Skeletal muscle cell (primary cell): ENCODE measurements around the gene FKBP14.
A peak's percentile ranks its signal among the peaks of the same experiment; 100 is the strongest.
"Not testable (repeated sequence)": the region's sequence is repeated elsewhere in the genome, so short reads cannot be mapped to it uniquely, and the experiment has no call there.

ENCODE experiments used
- DNase-seq: peaks from one replicate; pipeline ENCODE4 v3.0.0-alpha.2; 2010; ENCODE audit warnings: low read depth
- H3K4me3 ChIP-seq: 2 replicates; pipeline ENCODE4 v1.5.1; 2011; ENCODE audit warnings: low read depth, mild to moderate bottlenecking, control low read depth, low read length, moderate library complexity

FKBP14 gene

DNA sequence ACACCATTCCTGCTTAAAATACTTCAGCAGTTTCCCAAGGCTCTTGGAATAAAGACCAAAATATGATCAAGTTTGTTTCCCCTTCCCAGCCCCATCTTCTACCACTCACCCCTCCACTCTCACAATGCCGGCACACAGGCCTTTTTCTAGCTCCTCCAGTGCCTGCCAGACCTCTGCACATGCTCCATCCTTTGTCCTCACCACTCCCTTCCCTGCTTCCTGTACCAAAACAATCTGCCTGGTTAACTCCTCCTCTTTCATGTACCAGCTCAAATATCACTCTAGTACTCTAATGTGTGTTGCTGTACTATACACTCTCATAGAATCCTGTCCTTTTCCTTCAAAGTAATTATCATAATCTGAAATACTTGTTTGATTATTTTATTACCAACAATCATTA lies 56.3 kb downstream of the FKBP14 start:
- H3K4me3 ChIP-seq, result no peak overlapping the region
- DNase-seq, result no peak

DNA sequence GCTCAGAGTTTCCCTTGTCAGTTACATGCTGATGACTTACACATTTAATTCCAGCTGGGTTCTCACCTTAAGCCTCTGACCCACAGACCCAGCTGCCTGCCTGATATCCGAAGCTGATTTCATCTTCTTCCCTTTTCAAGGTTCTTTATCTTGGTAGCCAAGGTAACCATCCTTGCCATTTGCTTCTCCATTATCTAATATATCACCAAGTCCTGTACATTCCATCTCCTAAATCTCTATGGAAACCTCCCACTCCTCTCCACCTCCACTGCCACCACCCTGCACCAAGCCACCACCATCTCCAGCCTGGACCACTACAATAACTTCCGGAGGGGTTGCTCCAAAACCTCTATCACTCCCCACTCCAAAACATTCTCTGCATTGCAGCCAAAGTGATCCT lies 56.8 kb downstream of the FKBP14 start:
- H3K4me3 ChIP-seq, result no peak overlapping the region
- DNase-seq, result no peak

DNA sequence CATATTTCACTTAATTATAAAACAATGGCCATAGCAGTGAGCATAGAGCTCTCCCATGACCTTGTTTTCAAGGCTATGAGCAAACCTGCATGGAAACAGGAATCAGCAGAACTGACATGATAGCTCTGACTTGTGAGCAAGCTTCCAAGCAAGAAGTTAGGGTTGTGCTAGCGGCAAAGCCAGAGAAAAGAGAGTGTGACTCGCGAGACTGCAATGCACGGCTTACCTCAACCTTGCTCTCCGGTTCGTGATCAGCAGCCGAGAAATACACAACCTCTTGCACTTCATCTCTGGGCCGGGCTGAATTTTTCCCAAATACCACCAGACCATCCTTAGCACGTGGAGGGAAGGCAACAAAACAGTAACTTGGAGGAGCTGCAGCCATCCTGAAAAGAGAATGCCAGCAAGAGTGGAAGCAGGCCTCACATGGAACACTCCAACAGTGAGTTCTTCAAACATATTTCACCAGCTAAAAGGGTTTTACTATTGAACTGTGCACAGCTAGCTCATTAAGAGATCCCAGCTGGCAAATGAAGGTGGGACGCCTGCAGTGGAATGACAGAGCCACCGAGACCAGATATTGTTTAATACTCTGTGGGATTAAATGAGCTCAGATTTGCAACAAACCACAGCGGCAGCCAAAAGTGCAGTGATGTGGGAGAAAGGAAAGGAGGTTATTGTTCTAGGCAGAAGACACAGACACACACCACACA lies 57.7 kb downstream of the FKBP14 start:
- no peak overlapping the region for H3K4me3 ChIP-seq
- peak; percentile 50 for DNase-seq

DNA sequence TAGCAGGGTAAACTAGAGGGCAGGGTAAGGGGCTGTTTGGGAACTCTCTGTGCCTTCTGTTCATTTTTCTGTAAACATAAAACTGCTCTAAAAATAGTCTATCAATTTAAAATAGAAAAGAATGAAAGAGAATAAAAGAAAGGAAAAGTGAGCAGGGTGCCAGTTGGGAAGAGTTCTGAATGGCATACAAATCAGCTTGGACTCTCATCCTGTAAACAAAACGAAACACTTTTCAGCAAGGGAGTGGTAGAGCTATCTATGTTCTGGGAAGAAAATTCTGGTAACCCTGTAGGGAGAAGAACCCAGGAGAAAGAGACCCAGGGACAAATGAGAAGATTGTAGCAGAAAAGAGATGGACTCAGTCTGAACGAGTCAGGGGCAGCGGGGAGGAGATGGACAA lies 61.5 kb downstream of the FKBP14 start:
- no peak for DNase-seq
- H3K4me3 ChIP-seq, result no peak overlapping the region

DNA sequence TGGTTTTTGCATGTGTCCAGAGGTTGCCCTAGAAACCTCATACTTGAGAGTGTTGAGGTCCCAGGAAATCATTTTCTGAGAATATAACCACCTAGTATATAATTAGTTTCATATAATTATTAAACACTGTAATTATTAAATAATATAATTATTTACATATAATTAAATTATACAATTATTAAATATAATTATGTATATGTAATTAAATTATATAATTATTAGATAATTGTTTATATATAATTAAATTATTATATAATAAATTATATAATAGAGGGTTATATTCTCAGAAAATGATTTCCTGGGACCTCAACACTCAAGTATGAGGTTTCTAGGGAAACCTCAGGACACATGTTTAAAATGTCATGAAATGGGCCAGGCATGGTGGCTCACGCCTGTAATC lies 64.5 kb downstream of the FKBP14 start:
- no peak for DNase-seq
- no peak overlapping the region for H3K4me3 ChIP-seq

DNA sequence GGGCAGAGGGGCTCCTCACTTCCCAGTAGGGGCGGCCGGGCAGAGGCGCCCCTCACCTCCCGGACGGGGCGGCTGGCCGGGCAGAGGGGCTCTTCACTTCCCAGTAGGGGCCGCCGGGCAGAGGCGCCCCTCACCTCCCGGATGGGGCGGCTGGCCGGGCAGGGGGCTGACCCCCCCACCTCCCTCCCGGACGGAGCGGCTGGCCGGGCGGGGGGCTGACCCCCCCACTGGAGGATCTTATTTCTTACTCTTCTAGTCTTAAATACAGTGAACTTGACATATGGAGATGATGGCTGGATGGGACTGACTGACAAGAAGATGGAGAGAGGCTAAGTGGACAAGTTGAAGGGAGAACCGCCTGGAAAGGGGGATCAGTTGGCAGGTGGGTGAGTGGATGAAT lies 64.9 kb downstream of the FKBP14 start:
- H3K4me3 ChIP-seq, DNase-seq: not testable (repeated sequence)
